OCI-LY7 (cell line): Measurements from ENCODE around the gene TMEM253.

ENCODE experiments used
- CTCF ChIP-seq: fragments of 200-600 bp; sonication (generic); conservative IDR thresholded peaks from 2 replicates; pipeline ENCODE4 v1.5.1; 2014; ENCODE audit warnings: mild to moderate bottlenecking, antibody characterized with exemption, low read length, moderate library complexity, mixed read lengths
- EZH2phosphoT487 ChIP-seq: fragments of 200-600 bp; sonication (generic); IDR thresholded peaks from 2 replicates; pipeline ENCODE4 v1.6.1; 2018; ENCODE audit warnings: low read depth, borderline replicate concordance, mild to moderate bottlenecking, mixed run types, antibody characterized with exemption, low read length, moderate library complexity, mixed read lengths

- TF ChIP-seq CTCF (no peak), EZH2phosphoT487 (no peak)
Observed at GRCh38 chr14:21118933-21119332, 18.1 kb downstream of the TMEM253 start.
